ENCODE results near the gene HCRTR1. TPM values are rescaled to one million over a fixed set of nuclear protein-coding genes. Genes with fewer than 3 reads are reported as not detected.
A peak's percentile ranks its signal among the peaks of the same experiment; 100 is the strongest.

Gene HCRTR1
- polyA plus RNA-seq, 1 of the 3 experiments (the other 2 are of a cell fraction): 0.03 TPM

GRCh38 chr1:31627301-31627929 is 9.9 kb downstream of the HCRTR1 start (continued):
- no peak for TF ChIP-seq SMC3 (IDR thresholded peaks at IDR 0.05; ENCODE audit: low read depth, low read length)

- Histone ChIP-seq H3K27ac (ENCODE audit: low read depth in 2 of 2, low read length in 1 of 2) (peak overlapping the region in 1 of 2 experiments; percentile 99; a peak in 2 of 4 replicates), H3F3A (replicated peaks; ENCODE audit: insufficient read depth) (no peaks in the 10 kb centered on the region), H2AFZ (ENCODE audit: low read depth) (no peak overlapping the region), H3K9ac (no peak overlapping the region), H3K36me3 (replicated peaks in 1 of 2; ENCODE audit: control insufficient read depth in 1 of 2, insufficient read depth in 2 of 2, low read length in 1 of 2) (peaks cover 4 to 39% of the 10 kb centered on the region in 2 experiments), H4K20me1 (ENCODE audit: insufficient read depth) (peaks cover 4% of the 10 kb centered on the region; the same call in 1 of the 2 replicates), H3K9me3 (no peaks in the 10 kb centered on the region), H3K79me2 (ENCODE audit: insufficient read depth) (no peaks in the 10 kb centered on the region), H3K4me2 (0 out of 2 replicates have a peak overlapping the region, but pooled peaks have one; percentile 4), H3K27me3 (ENCODE audit: insufficient read depth) (no peaks in the 10 kb centered on the region), H3K4me1 (ENCODE audit: control insufficient read depth in 1 of 2, insufficient read depth in 2 of 2, low read depth in 1 of 2, low read length in 1 of 2) (peaks cover 5 to 61% of the 10 kb centered on the region in 2 experiments; a peak in 3 of 4 replicates), H3K9me2 (no peaks in the 10 kb centered on the region), H3K4me3 (ENCODE audit: low read depth in 2 of 2, low read length in 1 of 2) (no peak overlapping the region)
- CTCF ChIA-PET: interaction anchor here (0.6 to 4.7 kb wide), 11 partner anchors 10 to 359 kb away, joined by 3 to 51 read pairs (median 4); partner anchors contain the start of gene PEF1
- POLR2A ChIA-PET: interaction anchor here (2.7 kb wide), 1 partner anchor 17 kb away, joined by 13 read pairs; the partner anchor contains the start of gene PEF1
- WGBS (ENCODE audit: low lambda C conversion rate): 61% methylated on average over 7 of the region's 11 CpGs
- peak; percentile 79 for DNase-seq
- TF ChIP-seq NRF1 (IDR thresholded peaks at IDR 0.05; ENCODE audit: low read depth, low read length) (no peak), EP300 (IDR thresholded peaks at IDR 0.05; ENCODE audit: borderline replicate concordance in 1 of 2, low read depth in 1 of 2, low read length in 1 of 2) (peak in 1 of 2 experiments; percentile 75; a peak in 2 of 4 replicates), RCOR1 (IDR thresholded peaks at IDR 0.05; ENCODE audit: low read length) (peak; percentile 98), POLR2AphosphoS5 (IDR thresholded peaks at IDR 0.05; ENCODE audit: low read depth, low read length) (no peak; the same call in 1 of the 2 replicates), TEAD4 (IDR thresholded peaks at IDR 0.05; ENCODE audit: borderline replicate concordance, insufficient read depth) (no peak), PBX3 (IDR thresholded peaks at IDR 0.05) (no peak), SIN3A (IDR thresholded peaks at IDR 0.05; ENCODE audit: borderline replicate concordance, low read depth, low read length) (no peak), GATA2 (CRISPR knock-in tag; IDR thresholded peaks at IDR 0.05) (no peak; the same call in 1 of the 2 replicates), TAF1 (IDR thresholded peaks at IDR 0.05; ENCODE audit: borderline replicate concordance, low read depth, low read length) (no peak), MXI1 (IDR thresholded peaks at IDR 0.05; ENCODE audit: low read depth, low read length) (peak; percentile 38; the same call in 1 of the 2 replicates), IRF3 (IDR thresholded peaks at IDR 0.05; ENCODE audit: low read depth, low read length) (no peak), ELF1 (IDR thresholded peaks at IDR 0.05) (no peak), USF1 (IDR thresholded peaks at IDR 0.05; ENCODE audit: borderline replicate concordance, low read depth) (no peak), REST (IDR thresholded peaks at IDR 0.05; ENCODE audit: low read depth, low read length) (no peak), SMC3 (IDR thresholded peaks at IDR 0.05; ENCODE audit: low read depth, low read length) (no peak), USF2 (IDR thresholded peaks at IDR 0.05; ENCODE audit: borderline replicate concordance, low read depth, low read length) (no peak), ZBTB33 (IDR thresholded peaks at IDR 0.05; ENCODE audit: borderline replicate concordance, low read depth) (no peak), MAX (IDR thresholded peaks at IDR 0.05; ENCODE audit: low read depth) (no peak)
Measured at GRCh38 chr1:31627930-31628559, 10.6 kb downstream of the HCRTR1 start.
